ENCODE measurements around the gene CAMTA1.

Gene CAMTA1

GRCh38 chr1:7250176-7250575 lies 464.9 kb downstream of the CAMTA1 start:
- Mint-ChIP-seq H3K4me3 (no peak overlapping the region), H3K36me3 (ENCODE audit: low read depth) (no peaks in the 10 kb centered on the region), H3K27ac (no peak overlapping the region), H3K27me3 (peaks cover 31% of the 10 kb centered on the region), H3K4me1 (ENCODE audit: low read depth) (no peaks in the 10 kb centered on the region), H3K9me3 (no peaks in the 10 kb centered on the region)
- intact Hi-C loops (cut with micrococcal nuclease): no loop called here

- Mint-ChIP-seq H3K27me3 (peaks cover 31% of the 10 kb centered on the region), H3K4me1 (ENCODE audit: low read depth) (no peaks in the 10 kb centered on the region), H3K4me3 (no peak overlapping the region), H3K27ac (no peak overlapping the region), H3K9me3 (no peaks in the 10 kb centered on the region), H3K36me3 (ENCODE audit: low read depth) (no peaks in the 10 kb centered on the region)
- intact Hi-C loops (cut with micrococcal nuclease): no loop called here
Observed at GRCh38 chr1:7250597-7251453, 465.6 kb downstream of the CAMTA1 start.

- Mint-ChIP-seq H3K27me3 (peaks cover 27% of the 10 kb centered on the region), H3K4me1 (ENCODE audit: low read depth) (no peaks in the 10 kb centered on the region)
Observed at GRCh38 chr1:7251454-7251800, 466.2 kb downstream of the CAMTA1 start.

GRCh38 chr1:7252411-7253117 lies 467.3 kb downstream of the CAMTA1 start:
- Mint-ChIP-seq H3K9me3 (no peaks in the 10 kb centered on the region), H3K27ac (no peak overlapping the region), H3K4me1 (ENCODE audit: low read depth) (no peaks in the 10 kb centered on the region), H3K36me3 (ENCODE audit: low read depth) (no peaks in the 10 kb centered on the region), H3K27me3 (peaks cover 22% of the 10 kb centered on the region), H3K4me3 (no peak overlapping the region)
- intact Hi-C loops (cut with micrococcal nuclease): no loop called here

More at GRCh38 chr1:7251454-7251800, 466.2 kb downstream of the CAMTA1 start:
- no peaks in the 10 kb centered on the region for H3K9me3 Mint-ChIP-seq
- intact Hi-C loops (cut with micrococcal nuclease): no loop called here
- H3K27ac Mint-ChIP-seq: no peak overlapping the region
- no peak overlapping the region for H3K4me3 Mint-ChIP-seq
- H3K36me3 Mint-ChIP-seq (ENCODE audit: low read depth): no peaks in the 10 kb centered on the region

GRCh38 chr1:7253118-7253480 lies 467.8 kb downstream of the CAMTA1 start:
- H3K4me1 Mint-ChIP-seq (ENCODE audit: low read depth): no peaks in the 10 kb centered on the region
- H3K27me3 Mint-ChIP-seq: peaks cover 17% of the 10 kb centered on the region
- H3K4me3 Mint-ChIP-seq: no peak overlapping the region
- no peaks in the 10 kb centered on the region for H3K9me3 Mint-ChIP-seq
- intact Hi-C loops (cut with micrococcal nuclease): no loop called here
- no peak overlapping the region for H3K27ac Mint-ChIP-seq
- H3K36me3 Mint-ChIP-seq (ENCODE audit: low read depth): no peaks in the 10 kb centered on the region

GRCh38 chr1:7253988-7254587 lies 468.8 kb downstream of the CAMTA1 start:
- Mint-ChIP-seq H3K9me3 (no peaks in the 10 kb centered on the region), H3K27me3 (peaks cover 11% of the 10 kb centered on the region), H3K27ac (no peak overlapping the region), H3K36me3 (ENCODE audit: low read depth) (no peaks in the 10 kb centered on the region), H3K4me1 (ENCODE audit: low read depth) (no peaks in the 10 kb centered on the region), H3K4me3 (no peak overlapping the region)
- intact Hi-C loops (cut with micrococcal nuclease): no loop called here

GRCh38 chr1:7255303-7256058 lies 470.2 kb downstream of the CAMTA1 start:
- H3K27me3 Mint-ChIP-seq: peaks cover 9% of the 10 kb centered on the region
- H3K9me3 Mint-ChIP-seq: no peaks in the 10 kb centered on the region
- H3K36me3 Mint-ChIP-seq (ENCODE audit: low read depth): no peaks in the 10 kb centered on the region
- H3K27ac Mint-ChIP-seq: no peak overlapping the region
- no peaks in the 10 kb centered on the region for H3K4me1 Mint-ChIP-seq (ENCODE audit: low read depth)
- no peak overlapping the region for H3K4me3 Mint-ChIP-seq
- intact Hi-C loops (cut with micrococcal nuclease): no loop called here

- H3K4me1 Mint-ChIP-seq (ENCODE audit: low read depth): no peaks in the 10 kb centered on the region
- no peak overlapping the region for H3K27ac Mint-ChIP-seq
- no peaks in the 10 kb centered on the region for H3K9me3 Mint-ChIP-seq
- H3K4me3 Mint-ChIP-seq: no peak overlapping the region
- peaks cover 4% of the 10 kb centered on the region for H3K27me3 Mint-ChIP-seq
- intact Hi-C loops (cut with micrococcal nuclease): no loop called here
- no peaks in the 10 kb centered on the region for H3K36me3 Mint-ChIP-seq (ENCODE audit: low read depth)
Observed at GRCh38 chr1:7256526-7256925, 471.3 kb downstream of the CAMTA1 start.

- intact Hi-C loops (cut with micrococcal nuclease): no loop called here
- Mint-ChIP-seq H3K27ac (no peak overlapping the region), H3K9me3 (no peaks in the 10 kb centered on the region), H3K4me3 (no peak overlapping the region), H3K36me3 (ENCODE audit: low read depth) (no peaks in the 10 kb centered on the region), H3K27me3 (peaks cover 4% of the 10 kb centered on the region), H3K4me1 (ENCODE audit: low read depth) (no peaks in the 10 kb centered on the region)
Observed at GRCh38 chr1:7257225-7257624, 472.0 kb downstream of the CAMTA1 start.

GRCh38 chr1:7258589-7259135 lies 473.4 kb downstream of the CAMTA1 start:
- Mint-ChIP-seq H3K27me3 (peaks cover 6% of the 10 kb centered on the region), H3K27ac (no peak overlapping the region), H3K36me3 (ENCODE audit: low read depth) (no peaks in the 10 kb centered on the region), H3K9me3 (no peaks in the 10 kb centered on the region), H3K4me3 (no peak overlapping the region), H3K4me1 (ENCODE audit: low read depth) (no peaks in the 10 kb centered on the region)
- intact Hi-C loops (cut with micrococcal nuclease): no loop called here

- no peaks in the 10 kb centered on the region for H3K4me1 Mint-ChIP-seq (ENCODE audit: low read depth)
- H3K27ac Mint-ChIP-seq: no peak overlapping the region
- H3K4me3 Mint-ChIP-seq: no peak overlapping the region
- H3K27me3 Mint-ChIP-seq: peaks cover 4% of the 10 kb centered on the region
- no peaks in the 10 kb centered on the region for H3K36me3 Mint-ChIP-seq (ENCODE audit: low read depth)
- intact Hi-C loops (cut with micrococcal nuclease): no loop called here
- H3K9me3 Mint-ChIP-seq: no peaks in the 10 kb centered on the region
Observed at GRCh38 chr1:7259955-7260354, 474.7 kb downstream of the CAMTA1 start.

GRCh38 chr1:7261490-7261889 lies 476.2 kb downstream of the CAMTA1 start:
- Mint-ChIP-seq H3K27ac (no peak overlapping the region), H3K4me1 (ENCODE audit: low read depth) (no peaks in the 10 kb centered on the region), H3K4me3 (no peak overlapping the region), H3K9me3 (no peaks in the 10 kb centered on the region), H3K27me3 (peaks cover 4% of the 10 kb centered on the region), H3K36me3 (ENCODE audit: low read depth) (no peaks in the 10 kb centered on the region)
- intact Hi-C loops (cut with micrococcal nuclease): no loop called here

- Mint-ChIP-seq H3K4me3 (no peak overlapping the region), H3K27ac (no peak overlapping the region), H3K27me3 (peaks cover 3% of the 10 kb centered on the region), H3K36me3 (ENCODE audit: low read depth) (no peaks in the 10 kb centered on the region), H3K9me3 (no peaks in the 10 kb centered on the region), H3K4me1 (ENCODE audit: low read depth) (no peaks in the 10 kb centered on the region)
- intact Hi-C loops (cut with micrococcal nuclease): no loop called here
Observed at GRCh38 chr1:7262611-7263010, 477.4 kb downstream of the CAMTA1 start.

All from dendritic cell treated with granulocyte-macrophage colony-stimulating factor and Interleukin-4, amounts not matched to agents 40 ng/mL and 50 ng/mL, for 4 days (primary cell).